GM12875 (cell line): ENCODE results near the gene CYP1A2.

Experiments
- H3K4me3 ChIP-seq: one replicate; pipeline ENCODE4 v1.5.1; 2011; ENCODE audit warnings: low read depth, low read length, control low read depth
- TF ChIP-seq, protein P1 (sequence below): IDR thresholded peaks from 2 replicates; pipeline ENCODE4 v1.5.1; 2011; ENCODE audit warnings: low read depth, mild to moderate bottlenecking, control low read depth, inconsistent platforms, low read length, moderate library complexity, borderline replicate concordance; ENCODE audit not compliant: insufficient read depth

The CYP1A2 gene

GRCh38 chr15:74763416-74763815 lies 14.8 kb downstream of the CYP1A2 start:
- TF ChIP-seq, protein P1, sequence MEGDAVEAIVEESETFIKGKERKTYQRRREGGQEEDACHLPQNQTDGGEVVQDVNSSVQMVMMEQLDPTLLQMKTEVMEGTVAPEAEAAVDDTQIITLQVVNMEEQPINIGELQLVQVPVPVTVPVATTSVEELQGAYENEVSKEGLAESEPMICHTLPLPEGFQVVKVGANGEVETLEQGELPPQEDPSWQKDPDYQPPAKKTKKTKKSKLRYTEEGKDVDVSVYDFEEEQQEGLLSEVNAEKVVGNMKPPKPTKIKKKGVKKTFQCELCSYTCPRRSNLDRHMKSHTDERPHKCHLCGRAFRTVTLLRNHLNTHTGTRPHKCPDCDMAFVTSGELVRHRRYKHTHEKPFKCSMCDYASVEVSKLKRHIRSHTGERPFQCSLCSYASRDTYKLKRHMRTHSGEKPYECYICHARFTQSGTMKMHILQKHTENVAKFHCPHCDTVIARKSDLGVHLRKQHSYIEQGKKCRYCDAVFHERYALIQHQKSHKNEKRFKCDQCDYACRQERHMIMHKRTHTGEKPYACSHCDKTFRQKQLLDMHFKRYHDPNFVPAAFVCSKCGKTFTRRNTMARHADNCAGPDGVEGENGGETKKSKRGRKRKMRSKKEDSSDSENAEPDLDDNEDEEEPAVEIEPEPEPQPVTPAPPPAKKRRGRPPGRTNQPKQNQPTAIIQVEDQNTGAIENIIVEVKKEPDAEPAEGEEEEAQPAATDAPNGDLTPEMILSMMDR, result no peak
- no peak overlapping the region for H3K4me3 ChIP-seq

DNA sequence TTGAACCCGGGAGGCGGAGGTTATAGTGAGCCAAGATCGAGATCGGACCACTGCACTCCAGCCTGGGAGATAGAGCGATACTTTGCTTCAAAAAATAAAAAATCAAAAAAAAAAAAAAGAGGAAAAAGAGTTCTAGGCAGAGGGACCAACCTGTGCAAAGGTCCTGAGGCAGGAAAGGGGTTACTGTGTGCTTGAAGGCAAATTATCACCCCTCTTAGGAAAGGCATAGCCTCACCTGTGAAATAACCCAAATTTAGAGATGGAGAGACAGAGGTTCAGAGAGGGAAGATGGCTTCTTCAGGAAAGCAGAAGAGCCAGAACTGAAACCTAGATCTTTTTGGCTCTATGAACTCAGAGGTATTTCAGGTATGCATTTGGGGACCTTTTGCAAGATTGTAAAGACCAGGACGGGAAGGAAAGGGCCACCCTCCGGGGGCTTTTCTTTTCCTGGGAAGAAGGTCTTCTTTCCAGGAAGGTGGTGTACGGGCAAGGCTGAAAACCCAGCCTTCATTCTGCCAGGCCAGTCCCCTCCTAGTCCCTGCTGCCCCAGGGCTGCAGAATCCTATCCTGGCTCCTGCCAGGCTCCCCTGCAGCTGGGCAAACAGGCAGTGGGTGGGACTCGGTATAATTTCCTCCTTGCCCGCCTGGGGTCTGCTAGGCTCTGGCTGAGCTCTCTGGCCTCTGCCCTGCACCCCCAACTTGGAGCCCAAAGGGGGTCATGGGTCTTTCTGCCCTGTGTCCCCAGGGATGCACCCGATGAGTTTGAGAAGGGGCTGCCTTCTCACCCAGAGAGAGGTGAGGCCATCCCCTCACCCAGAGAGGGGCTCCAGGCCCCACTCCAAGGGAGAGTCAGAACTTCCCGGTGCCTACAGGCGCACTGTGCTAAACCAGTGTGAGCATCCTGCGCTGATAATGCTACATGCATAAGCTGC lies 18.8 kb downstream of the CYP1A2 start:
- TF ChIP-seq, protein P1, result no peak
- no peak overlapping the region for H3K4me3 ChIP-seq

GRCh38 chr15:74768099-74768770 lies 19.6 kb downstream of the CYP1A2 start:
- TF ChIP-seq, protein P1, result no peak
- no peak overlapping the region for H3K4me3 ChIP-seq

DNA sequence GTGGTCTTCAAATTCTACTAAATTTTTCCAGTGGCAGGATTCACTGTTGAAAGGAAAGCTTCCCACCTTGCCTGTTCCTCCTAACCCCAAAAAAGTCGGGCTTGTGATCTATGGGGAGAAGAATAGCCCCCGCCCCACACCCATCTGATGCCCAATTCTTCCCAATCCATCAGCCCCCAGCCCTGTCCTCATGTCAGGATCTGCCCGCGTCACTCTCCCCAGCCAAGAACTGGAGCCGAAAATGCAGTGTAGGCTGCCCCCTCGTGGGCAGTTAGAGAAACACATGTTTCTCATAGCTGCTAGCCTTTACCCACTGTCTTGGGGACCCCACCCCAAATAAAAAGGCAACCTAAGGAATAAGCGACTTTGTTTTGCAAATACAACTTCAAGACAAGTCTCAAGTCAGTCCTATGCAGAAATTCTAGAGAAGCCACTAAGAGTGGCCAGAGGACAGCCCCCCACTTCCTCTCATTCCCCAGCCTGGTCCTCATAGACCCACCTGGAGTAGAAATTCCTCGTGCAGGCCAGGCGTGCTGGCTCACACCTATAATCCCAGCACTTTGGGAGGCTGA lies 20.2 kb downstream of the CYP1A2 start:
- TF ChIP-seq, protein P1, result peak; percentile 77
- H3K4me3 ChIP-seq, result no peak overlapping the region

GRCh38 chr15:74769463-74770025 lies 20.9 kb downstream of the CYP1A2 start:
- TF ChIP-seq, protein P1, result no peak
- H3K4me3 ChIP-seq, result no peak overlapping the region

DNA sequence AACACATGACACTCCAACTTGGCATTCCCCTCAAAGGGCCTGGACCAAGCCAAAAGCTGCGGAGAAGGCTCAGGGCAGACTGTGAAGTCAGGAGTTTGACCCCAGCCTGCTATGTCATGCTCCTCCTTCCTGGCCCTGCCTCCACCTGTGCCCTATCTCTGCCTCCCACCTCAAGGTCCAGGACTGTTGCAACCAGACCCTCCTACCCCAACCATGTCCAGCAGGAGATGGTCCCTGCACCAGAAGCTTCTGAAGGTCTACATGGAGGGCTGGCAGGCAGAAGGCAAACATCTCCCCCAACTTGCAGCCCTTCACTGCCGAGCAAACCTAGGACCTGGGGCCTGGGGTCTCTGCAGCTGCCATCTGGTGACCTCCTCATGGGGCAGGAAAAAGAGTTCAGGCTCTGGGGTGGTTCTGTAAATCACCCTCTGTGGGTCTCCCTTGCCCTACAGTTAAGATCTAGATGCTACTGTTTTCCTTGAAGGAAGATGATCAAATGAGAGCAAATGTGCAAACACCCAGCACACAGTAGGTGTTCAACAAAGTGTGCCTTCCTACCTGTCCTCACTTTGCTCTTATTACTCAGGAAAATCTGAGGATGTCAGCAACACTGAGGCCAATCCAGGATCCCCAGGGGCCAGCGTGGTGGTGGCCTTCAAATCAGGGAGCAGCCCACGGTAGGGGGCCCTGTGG lies 21.7 kb downstream of the CYP1A2 start:
- TF ChIP-seq, protein P1, result no peak
- H3K4me3 ChIP-seq, result no peak overlapping the region
